SK-N-SH treated with all-trans-retinoic acid at 6 μM for 48 hours (cell line): ENCODE results near the gene OPRM1.

ENCODE experiments used
- ATAC-seq: fragments of 200-7000 bp; cut with Tn5 transposase; 3 replicates; pipeline ENCODE4 v1.9.1; 2020; ENCODE audit warnings: mild to moderate bottlenecking, moderate library complexity
- ARNTL ChIP-seq: fragments of 450-650 bp; formaldehyde crosslinking; IDR thresholded peaks from 2 replicates; pipeline ENCODE4 v1.5.0; 2020; ENCODE audit warnings: low read depth, mild to moderate bottlenecking, moderate library complexity, borderline replicate concordance
- BACH2 ChIP-seq: fragments of 250-450 bp; sonication (Bioruptor Pico); IDR thresholded peaks from 2 replicates; pipeline ENCODE4 v1.9.0; 2021; ENCODE audit warnings: mild to moderate bottlenecking, borderline replicate concordance
- CSDC2 ChIP-seq: fragments of 250-450 bp; sonication (Bioruptor Pico); IDR thresholded peaks from 2 replicates; pipeline ENCODE4 v1.5.0; 2020; ENCODE audit warnings: mild to moderate bottlenecking, moderate library complexity
- ESRRG ChIP-seq: fragments of 250-450 bp; sonication (Bioruptor Pico); IDR thresholded peaks from 2 replicates; pipeline ENCODE4 v1.6.1; 2021; ENCODE audit warnings: mild to moderate bottlenecking
- ISL1 ChIP-seq: fragments of 250-450 bp; sonication (Bioruptor Pico); IDR thresholded peaks from 2 replicates; pipeline ENCODE4 v2.1.2; 2022; ENCODE audit warnings: mild to moderate bottlenecking, moderate library complexity
- OSR1 ChIP-seq: fragments of 250-450 bp; sonication (Bioruptor Pico); IDR thresholded peaks from 2 replicates; pipeline ENCODE4 v1.8.0; 2022; ENCODE audit warnings: moderate library complexity, mild to moderate bottlenecking, inconsistent platforms
- PPARA ChIP-seq: fragments of 250-450 bp; sonication (Bioruptor Pico); IDR thresholded peaks from 2 replicates; pipeline ENCODE4 v1.5.0; 2020; ENCODE audit warnings: mild to moderate bottlenecking, borderline replicate concordance
- RARB ChIP-seq: fragments of 250-450 bp; sonication (Bioruptor Pico); IDR thresholded peaks from 2 replicates; pipeline ENCODE4 v1.8.0; 2021; ENCODE audit warnings: mild to moderate bottlenecking, moderate library complexity
- SNAI2 ChIP-seq: fragments of 250-450 bp; sonication (Bioruptor Pico); IDR thresholded peaks from 2 replicates; pipeline ENCODE4 v1.5.0; 2020; ENCODE audit warnings: mild to moderate bottlenecking, moderate library complexity
- TCF4 ChIP-seq: fragments of 250-450 bp; sonication (Bioruptor Pico); IDR thresholded peaks from 2 replicates; pipeline ENCODE4 v1.8.0; 2021; ENCODE audit warnings: mild to moderate bottlenecking, moderate library complexity, borderline replicate concordance
- TOX ChIP-seq: fragments of 250-450 bp; sonication (Bioruptor Pico); IDR thresholded peaks from 2 replicates; pipeline ENCODE4 v1.8.0; 2021; ENCODE audit warnings: mild to moderate bottlenecking, moderate library complexity, borderline replicate concordance
- ZC3H10 ChIP-seq: fragments of 250-450 bp; sonication (Bioruptor Pico); IDR thresholded peaks from 2 replicates; pipeline ENCODE4 v1.5.1; 2021; ENCODE audit warnings: mild to moderate bottlenecking, moderate library complexity
- ZFP3 ChIP-seq: fragments of 250-450 bp; sonication (Bioruptor Pico); IDR thresholded peaks from 2 replicates; pipeline ENCODE4 v1.5.0; 2020; ENCODE audit warnings: mild to moderate bottlenecking, moderate library complexity
- ZFP30 ChIP-seq: fragments of 450-650 bp; formaldehyde crosslinking; IDR thresholded peaks from 2 replicates; pipeline ENCODE4 v1.5.0; 2022; ENCODE audit warnings: mild to moderate bottlenecking, moderate library complexity
- ZNF565 ChIP-seq: fragments of 450-650 bp; formaldehyde crosslinking; conservative IDR thresholded peaks from 2 replicates; pipeline ENCODE4 v1.5.0; 2020; ENCODE audit warnings: low read depth, mild to moderate bottlenecking, moderate library complexity
- ZNF70 ChIP-seq: fragments of 450-650 bp; formaldehyde crosslinking; IDR thresholded peaks from 2 replicates; pipeline ENCODE4 v1.5.0; 2020; ENCODE audit warnings: mild to moderate bottlenecking, moderate library complexity
- ZNF8 ChIP-seq: fragments of 450-650 bp; formaldehyde crosslinking; IDR thresholded peaks from 2 replicates; pipeline ENCODE4 v1.5.0; 2020; ENCODE audit warnings: mild to moderate bottlenecking, moderate library complexity
- TF ChIP-seq, protein P1 (sequence below): fragments of 250-450 bp; sonication (Bioruptor Pico); IDR thresholded peaks from 2 replicates; pipeline ENCODE4 v1.5.1; 2020; ENCODE audit warnings: low read depth, mild to moderate bottlenecking, moderate library complexity
- TF ChIP-seq, protein P2 (sequence below): fragments of 250-450 bp; sonication (Bioruptor Pico); IDR thresholded peaks from 2 replicates; pipeline ENCODE4 v1.8.0; 2021; ENCODE audit warnings: low read depth, mild to moderate bottlenecking, moderate library complexity, borderline replicate concordance
- TF ChIP-seq, protein P3 (sequence below): fragments of 250-450 bp; sonication (Bioruptor Pico); IDR thresholded peaks from 2 replicates; pipeline ENCODE4 v1.8.0; 2020; ENCODE audit warnings: mild to moderate bottlenecking, moderate library complexity, borderline replicate concordance
- TF ChIP-seq, protein P4 (sequence below): fragments of 250-450 bp; sonication (Bioruptor Pico); IDR thresholded peaks from 2 replicates; pipeline ENCODE4 v1.5.0; 2020; ENCODE audit warnings: mild to moderate bottlenecking, moderate library complexity
- TF ChIP-seq, protein P5 (sequence below): fragments of 250-450 bp; sonication (Bioruptor Pico); IDR thresholded peaks from 2 replicates; pipeline ENCODE4 v1.5.1; 2021; ENCODE audit warnings: mild to moderate bottlenecking, moderate library complexity

Gene OPRM1

DNA sequence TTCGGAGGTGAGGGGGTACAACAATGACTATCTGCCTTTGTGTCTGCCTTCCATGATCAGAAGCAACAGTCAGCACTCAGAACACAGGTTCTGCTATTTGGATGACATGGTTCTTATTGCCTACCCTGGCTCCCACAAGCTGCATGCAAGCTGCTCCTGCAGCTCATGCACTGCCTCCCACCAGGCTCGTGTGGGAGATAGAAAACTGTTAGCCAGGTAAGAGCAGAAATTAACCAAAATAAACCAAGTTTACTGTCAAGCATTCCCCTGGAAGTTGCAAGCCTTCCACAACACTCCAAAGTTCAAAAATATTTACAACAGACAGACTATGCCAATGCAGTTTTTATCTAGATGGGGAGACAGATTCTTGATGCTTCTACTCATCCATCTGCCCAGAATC lies 31.0 kb downstream of the OPRM1 start:
- ATAC-seq, result no peak
- no peak for TF ChIP-seq ARNTL (CRISPR knock-in tag)
- TF ChIP-seq ESRRG, result no peak
- no peak for TF ChIP-seq ZNF565
- no peak for TF ChIP-seq OSR1 (CRISPR knock-in tag)

DNA sequence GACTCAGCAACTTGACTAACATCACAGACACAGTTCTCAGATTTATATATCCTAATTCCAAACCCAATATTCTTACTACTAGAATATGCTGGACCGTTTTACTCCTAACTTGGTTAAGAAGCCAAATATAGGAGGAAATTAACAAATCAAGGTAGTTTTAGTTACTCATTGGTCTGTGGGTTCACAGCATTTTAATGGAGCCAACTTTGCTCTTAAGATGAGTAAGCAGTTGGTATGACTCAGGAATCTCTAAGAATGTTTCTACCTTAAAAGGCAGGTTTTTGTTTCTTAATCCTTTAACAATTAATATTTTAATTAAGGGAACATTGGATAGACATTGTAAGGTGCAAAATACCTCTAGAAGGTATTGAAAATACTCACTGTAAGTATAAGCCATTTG lies 31.6 kb downstream of the OPRM1 start:
- no peak for TF ChIP-seq ZNF70 (CRISPR knock-in tag)
- no peak for TF ChIP-seq PPARA (CRISPR knock-in tag)
- TF ChIP-seq ZC3H10 (CRISPR knock-in tag), result no peak
- TF ChIP-seq, protein P1, sequence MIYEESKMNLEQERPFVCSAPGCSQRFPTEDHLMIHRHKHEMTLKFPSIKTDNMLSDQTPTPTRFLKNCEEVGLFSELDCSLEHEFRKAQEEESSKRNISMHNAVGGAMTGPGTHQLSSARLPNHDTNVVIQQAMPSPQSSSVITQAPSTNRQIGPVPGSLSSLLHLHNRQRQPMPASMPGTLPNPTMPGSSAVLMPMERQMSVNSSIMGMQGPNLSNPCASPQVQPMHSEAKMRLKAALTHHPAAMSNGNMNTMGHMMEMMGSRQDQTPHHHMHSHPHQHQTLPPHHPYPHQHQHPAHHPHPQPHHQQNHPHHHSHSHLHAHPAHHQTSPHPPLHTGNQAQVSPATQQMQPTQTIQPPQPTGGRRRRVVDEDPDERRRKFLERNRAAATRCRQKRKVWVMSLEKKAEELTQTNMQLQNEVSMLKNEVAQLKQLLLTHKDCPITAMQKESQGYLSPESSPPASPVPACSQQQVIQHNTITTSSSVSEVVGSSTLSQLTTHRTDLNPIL (CRISPR knock-in tag), result no peak
- no peak for TF ChIP-seq ESRRG
- no peak for TF ChIP-seq ISL1 (CRISPR knock-in tag)
- no peak for TF ChIP-seq ZFP30 (CRISPR knock-in tag)
- TF ChIP-seq, protein P2, sequence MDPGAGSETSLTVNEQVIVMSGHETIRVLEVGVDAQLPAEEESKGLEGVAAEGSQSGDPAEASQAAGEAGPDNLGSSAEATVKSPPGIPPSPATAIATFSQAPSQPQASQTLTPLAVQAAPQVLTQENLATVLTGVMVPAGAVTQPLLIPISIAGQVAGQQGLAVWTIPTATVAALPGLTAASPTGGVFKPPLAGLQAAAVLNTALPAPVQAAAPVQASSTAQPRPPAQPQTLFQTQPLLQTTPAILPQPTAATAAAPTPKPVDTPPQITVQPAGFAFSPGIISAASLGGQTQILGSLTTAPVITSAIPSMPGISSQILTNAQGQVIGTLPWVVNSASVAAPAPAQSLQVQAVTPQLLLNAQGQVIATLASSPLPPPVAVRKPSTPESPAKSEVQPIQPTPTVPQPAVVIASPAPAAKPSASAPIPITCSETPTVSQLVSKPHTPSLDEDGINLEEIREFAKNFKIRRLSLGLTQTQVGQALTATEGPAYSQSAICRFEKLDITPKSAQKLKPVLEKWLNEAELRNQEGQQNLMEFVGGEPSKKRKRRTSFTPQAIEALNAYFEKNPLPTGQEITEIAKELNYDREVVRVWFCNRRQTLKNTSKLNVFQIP (CRISPR knock-in tag), result no peak
- no peak for TF ChIP-seq TOX
- no peak for ATAC-seq

DNA sequence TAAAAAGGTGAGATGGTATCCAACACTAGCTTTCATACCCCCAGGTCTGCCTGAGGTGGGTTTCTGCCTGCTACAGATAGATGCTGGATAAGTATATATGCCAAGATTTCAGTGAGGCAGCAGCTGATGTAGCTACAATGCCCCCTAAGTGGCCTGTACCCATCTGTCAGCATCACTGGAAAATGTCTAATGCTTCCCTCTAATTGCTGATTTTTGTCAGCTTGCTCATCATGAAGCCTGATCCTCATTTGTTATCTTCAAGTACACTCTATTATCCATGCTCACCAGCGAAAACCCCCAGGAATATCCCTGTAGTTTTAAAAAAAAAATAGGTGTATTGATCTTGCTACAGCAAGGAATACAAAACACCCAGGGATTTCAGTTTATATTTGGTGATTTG lies 32.2 kb downstream of the OPRM1 start:
- TF ChIP-seq ZFP3 (CRISPR knock-in tag), result no peak
- TF ChIP-seq ARNTL (CRISPR knock-in tag), result no peak
- no peak for TF ChIP-seq TOX
- TF ChIP-seq, protein P2 (CRISPR knock-in tag), result no peak
- TF ChIP-seq ZNF8, result no peak
- no peak for TF ChIP-seq RARB (CRISPR knock-in tag)
- TF ChIP-seq, protein P3, sequence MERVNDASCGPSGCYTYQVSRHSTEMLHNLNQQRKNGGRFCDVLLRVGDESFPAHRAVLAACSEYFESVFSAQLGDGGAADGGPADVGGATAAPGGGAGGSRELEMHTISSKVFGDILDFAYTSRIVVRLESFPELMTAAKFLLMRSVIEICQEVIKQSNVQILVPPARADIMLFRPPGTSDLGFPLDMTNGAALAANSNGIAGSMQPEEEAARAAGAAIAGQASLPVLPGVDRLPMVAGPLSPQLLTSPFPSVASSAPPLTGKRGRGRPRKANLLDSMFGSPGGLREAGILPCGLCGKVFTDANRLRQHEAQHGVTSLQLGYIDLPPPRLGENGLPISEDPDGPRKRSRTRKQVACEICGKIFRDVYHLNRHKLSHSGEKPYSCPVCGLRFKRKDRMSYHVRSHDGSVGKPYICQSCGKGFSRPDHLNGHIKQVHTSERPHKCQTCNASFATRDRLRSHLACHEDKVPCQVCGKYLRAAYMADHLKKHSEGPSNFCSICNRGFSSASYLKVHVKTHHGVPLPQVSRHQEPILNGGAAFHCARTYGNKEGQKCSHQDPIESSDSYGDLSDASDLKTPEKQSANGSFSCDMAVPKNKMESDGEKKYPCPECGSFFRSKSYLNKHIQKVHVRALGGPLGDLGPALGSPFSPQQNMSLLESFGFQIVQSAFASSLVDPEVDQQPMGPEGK (CRISPR knock-in tag), result no peak
- no peak for TF ChIP-seq BACH2 (CRISPR knock-in tag)
- TF ChIP-seq ISL1 (CRISPR knock-in tag), result no peak
- TF ChIP-seq ZNF565, result no peak
- TF ChIP-seq ZNF70 (CRISPR knock-in tag), result no peak
- TF ChIP-seq TCF4 (CRISPR knock-in tag), result no peak
- no peak for TF ChIP-seq ZC3H10 (CRISPR knock-in tag)
- TF ChIP-seq ZFP30 (CRISPR knock-in tag), result no peak
- ATAC-seq, result no peak

DNA sequence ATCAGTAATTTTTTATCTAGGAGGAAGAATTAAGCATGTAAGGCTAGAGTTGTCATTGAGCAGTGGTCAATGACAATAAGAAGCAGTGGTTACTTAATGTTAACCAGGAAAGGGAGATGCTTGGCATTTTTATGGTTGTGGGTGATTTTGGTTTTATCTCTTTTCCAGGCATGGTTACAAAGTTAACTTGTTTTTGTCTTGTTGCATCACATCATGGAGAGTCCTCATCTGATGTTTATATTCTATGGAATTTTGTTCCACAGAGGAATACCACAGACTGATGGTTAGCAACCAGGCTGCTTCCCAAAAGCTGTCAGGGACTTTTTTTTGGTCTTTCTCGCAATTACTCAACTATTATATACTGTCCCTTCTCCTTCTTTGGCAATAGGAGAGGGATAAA lies 32.7 kb downstream of the OPRM1 start:
- no peak for ATAC-seq
- TF ChIP-seq ISL1 (CRISPR knock-in tag) (no peak), ZFP3 (CRISPR knock-in tag) (no peak), PPARA (CRISPR knock-in tag) (no peak), ZNF8 (no peak), ZC3H10 (CRISPR knock-in tag) (no peak), SNAI2 (no peak), BACH2 (CRISPR knock-in tag) (no peak), ESRRG (no peak), CSDC2 (CRISPR knock-in tag) (no peak), ZNF565 (no peak)
- TF ChIP-seq, protein P4, sequence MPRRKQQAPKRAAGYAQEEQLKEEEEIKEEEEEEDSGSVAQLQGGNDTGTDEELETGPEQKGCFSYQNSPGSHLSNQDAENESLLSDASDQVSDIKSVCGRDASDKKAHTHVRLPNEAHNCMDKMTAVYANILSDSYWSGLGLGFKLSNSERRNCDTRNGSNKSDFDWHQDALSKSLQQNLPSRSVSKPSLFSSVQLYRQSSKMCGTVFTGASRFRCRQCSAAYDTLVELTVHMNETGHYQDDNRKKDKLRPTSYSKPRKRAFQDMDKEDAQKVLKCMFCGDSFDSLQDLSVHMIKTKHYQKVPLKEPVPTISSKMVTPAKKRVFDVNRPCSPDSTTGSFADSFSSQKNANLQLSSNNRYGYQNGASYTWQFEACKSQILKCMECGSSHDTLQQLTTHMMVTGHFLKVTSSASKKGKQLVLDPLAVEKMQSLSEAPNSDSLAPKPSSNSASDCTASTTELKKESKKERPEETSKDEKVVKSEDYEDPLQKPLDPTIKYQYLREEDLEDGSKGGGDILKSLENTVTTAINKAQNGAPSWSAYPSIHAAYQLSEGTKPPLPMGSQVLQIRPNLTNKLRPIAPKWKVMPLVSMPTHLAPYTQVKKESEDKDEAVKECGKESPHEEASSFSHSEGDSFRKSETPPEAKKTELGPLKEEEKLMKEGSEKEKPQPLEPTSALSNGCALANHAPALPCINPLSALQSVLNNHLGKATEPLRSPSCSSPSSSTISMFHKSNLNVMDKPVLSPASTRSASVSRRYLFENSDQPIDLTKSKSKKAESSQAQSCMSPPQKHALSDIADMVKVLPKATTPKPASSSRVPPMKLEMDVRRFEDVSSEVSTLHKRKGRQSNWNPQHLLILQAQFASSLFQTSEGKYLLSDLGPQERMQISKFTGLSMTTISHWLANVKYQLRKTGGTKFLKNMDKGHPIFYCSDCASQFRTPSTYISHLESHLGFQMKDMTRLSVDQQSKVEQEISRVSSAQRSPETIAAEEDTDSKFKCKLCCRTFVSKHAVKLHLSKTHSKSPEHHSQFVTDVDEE (CRISPR knock-in tag), result no peak
- TF ChIP-seq, protein P2 (CRISPR knock-in tag), result no peak
- TF ChIP-seq, protein P5, sequence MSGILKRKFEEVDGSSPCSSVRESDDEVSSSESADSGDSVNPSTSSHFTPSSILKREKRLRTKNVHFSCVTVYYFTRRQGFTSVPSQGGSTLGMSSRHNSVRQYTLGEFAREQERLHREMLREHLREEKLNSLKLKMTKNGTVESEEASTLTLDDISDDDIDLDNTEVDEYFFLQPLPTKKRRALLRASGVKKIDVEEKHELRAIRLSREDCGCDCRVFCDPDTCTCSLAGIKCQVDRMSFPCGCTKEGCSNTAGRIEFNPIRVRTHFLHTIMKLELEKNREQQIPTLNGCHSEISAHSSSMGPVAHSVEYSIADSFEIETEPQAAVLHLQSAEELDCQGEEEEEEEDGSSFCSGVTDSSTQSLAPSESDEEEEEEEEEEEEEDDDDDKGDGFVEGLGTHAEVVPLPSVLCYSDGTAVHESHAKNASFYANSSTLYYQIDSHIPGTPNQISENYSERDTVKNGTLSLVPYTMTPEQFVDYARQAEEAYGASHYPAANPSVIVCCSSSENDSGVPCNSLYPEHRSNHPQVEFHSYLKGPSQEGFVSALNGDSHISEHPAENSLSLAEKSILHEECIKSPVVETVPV, result no peak
- TF ChIP-seq, protein P1 (CRISPR knock-in tag), result no peak
